Sigmoid colon (tissue), 7 donors: ENCODE results near the gene POFUT1. TPM values are rescaled to one million over a fixed set of nuclear protein-coding genes. Genes with fewer than 3 reads are reported as not detected.

Experiments
- DNase-seq: peaks from one replicate; pipeline ENCODE4 v3.0.0-alpha.2; 2019
- H3K27ac ChIP-seq, 4 donors: fragments of 200-600 bp; sonication (generic); one replicate each; pipeline ENCODE4 v1.5.1; 2016 to 2019; ENCODE audit warnings: mild to moderate bottlenecking in 1 of 4
- H3K27me3 ChIP-seq, 3 donors: fragments of 200-600 bp; sonication (generic); one replicate each; pipeline ENCODE4 v1.5.1; 2019; ENCODE audit warnings: mild to moderate bottlenecking in 1 of 3
- H3K36me3 ChIP-seq, 4 donors: fragments of 200-600 bp; sonication (generic); one replicate each; pipeline ENCODE4 v1.5.1; 2016 to 2019
- H3K4me1 ChIP-seq, 4 donors: fragments of 200-600 bp; sonication (generic); one replicate each; pipeline ENCODE4 v1.5.1; 2017 to 2019
- H3K4me3 ChIP-seq, 4 donors: fragments of 200-600 bp; sonication (generic); one replicate each; pipeline ENCODE4 v1.5.1; 2017 to 2019; ENCODE audit warnings: mild to moderate bottlenecking in 2 of 4, moderate library complexity in 1 of 4
- H3K9me3 ChIP-seq, 4 donors: fragments of 200-600 bp in 3 of 4; sonication (generic) in 3 of 4; one replicate each; pipeline versions ENCODE4 v1.5.1 to v1.6.1; 2013 to 2019
- EP300 ChIP-seq, 4 donors: sonication (generic); formaldehyde crosslinking; IDR thresholded peaks; one replicate each; pipeline ENCODE4 v1.6.1; 2017; ENCODE audit warnings: antibody characterized with exemption in 4 of 4
- POLR2A ChIP-seq, 2 donors: fragments of 450-650 bp; IDR thresholded peaks; one replicate each; pipeline ENCODE4 v1.6.1; 2016; ENCODE audit warnings: antibody characterized with exemption in 2 of 2, mild to moderate bottlenecking in 2 of 2, moderate library complexity in 2 of 2
- POLR2AphosphoS5 ChIP-seq, 4 donors: sonication (generic); formaldehyde crosslinking; IDR thresholded peaks; one replicate each; pipeline ENCODE4 v1.6.1; 2017; ENCODE audit warnings: antibody characterized with exemption in 4 of 4
- WGBS, 2 donors: extraction: QIAGEN DNeasy Blood & Tissue Kit; methylation state at CpG; one replicate each; pipeline ENCODE4 v1.1.7; 2013; 5-methylcytosine and 5-hydroxymethylcytosine counted together
- intact Hi-C: fragments of 100-400 bp; cut with DNase I; formaldehyde crosslinking; loops from one replicate; pipeline ENCODE4 v1.15.1; 2023
- polyA plus RNA-seq, 3 donors: library from polyadenylated mRNA; stranded (reverse); fragments of 200-250 nt; gene quantifications; one replicate each; pipeline ENCODE4 v1.2.3, GENCODE V29; 2013
- total RNA-seq, 4 donors: library from RNA; depleted of rRNA; stranded (reverse); fragments of >200 nt; gene quantifications; one replicate each; pipeline ENCODE4 v1.1.0, GENCODE V29; 2016
- TF ChIP-seq, protein P1 (sequence below), 4 experiments: fragments of 450-650 bp in 3 of 4; fragments of 200-600 bp in 1 of 4; IDR thresholded peaks; one replicate each; pipeline ENCODE4 v1.5.1; 2016 to 2019; ENCODE audit warnings: antibody characterized with exemption in 4 of 4, mild to moderate bottlenecking in 3 of 4, moderate library complexity in 2 of 4
- donor health status: healthy with polysubstance abuse.
- donor health status: Bipolar disorder and iron deficiency.
- donor health status: healthy.

Gene POFUT1
- total and polyA plus RNA-seq, 7 donors, result 7.2 to 31.6 (median 25.3) TPM

DNA sequence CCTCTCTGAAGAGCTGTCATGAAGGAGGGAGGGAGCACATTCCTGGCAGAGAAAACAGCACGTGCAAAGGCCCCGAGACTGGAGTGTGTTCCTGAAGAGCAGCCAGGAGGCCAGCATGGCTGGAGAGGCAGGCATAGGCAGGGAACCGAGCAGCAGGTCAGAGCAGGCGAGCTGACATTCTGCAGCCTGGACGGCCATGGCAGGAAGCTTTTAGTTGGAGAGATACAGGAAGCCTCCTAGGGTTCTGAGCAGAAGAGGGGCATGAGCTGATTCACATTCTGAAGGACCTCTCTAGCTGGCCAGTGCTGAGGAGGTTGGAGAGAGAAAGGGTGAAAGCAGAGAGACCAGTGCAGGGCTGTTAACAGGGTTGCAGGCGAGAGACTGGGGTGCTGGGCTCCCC is 29.7 kb downstream of the POFUT1 start:
- DNase-seq, result no peak
- WGBS, 2 donors, result 81 to 89% methylated on average over 6 of the region's 6 CpGs
- Histone ChIP-seq H3K4me3 (no peak overlapping the region), H3K27ac (no peak overlapping the region), H3K36me3 (peaks cover 0 to 39% (median 24%) of the 10 kb centered on the region in 4 donors), H3K4me1 (no peaks in the 10 kb centered on the region), H3K9me3 (no peaks in the 10 kb centered on the region), H3K27me3 (no peaks in the 10 kb centered on the region)
- TF ChIP-seq EP300 (IDR thresholded peaks at IDR 0.05) (no peak), POLR2AphosphoS5 (IDR thresholded peaks at IDR 0.05) (no peak), POLR2A (IDR thresholded peaks at IDR 0.05) (no peak)
- TF ChIP-seq, protein P1, sequence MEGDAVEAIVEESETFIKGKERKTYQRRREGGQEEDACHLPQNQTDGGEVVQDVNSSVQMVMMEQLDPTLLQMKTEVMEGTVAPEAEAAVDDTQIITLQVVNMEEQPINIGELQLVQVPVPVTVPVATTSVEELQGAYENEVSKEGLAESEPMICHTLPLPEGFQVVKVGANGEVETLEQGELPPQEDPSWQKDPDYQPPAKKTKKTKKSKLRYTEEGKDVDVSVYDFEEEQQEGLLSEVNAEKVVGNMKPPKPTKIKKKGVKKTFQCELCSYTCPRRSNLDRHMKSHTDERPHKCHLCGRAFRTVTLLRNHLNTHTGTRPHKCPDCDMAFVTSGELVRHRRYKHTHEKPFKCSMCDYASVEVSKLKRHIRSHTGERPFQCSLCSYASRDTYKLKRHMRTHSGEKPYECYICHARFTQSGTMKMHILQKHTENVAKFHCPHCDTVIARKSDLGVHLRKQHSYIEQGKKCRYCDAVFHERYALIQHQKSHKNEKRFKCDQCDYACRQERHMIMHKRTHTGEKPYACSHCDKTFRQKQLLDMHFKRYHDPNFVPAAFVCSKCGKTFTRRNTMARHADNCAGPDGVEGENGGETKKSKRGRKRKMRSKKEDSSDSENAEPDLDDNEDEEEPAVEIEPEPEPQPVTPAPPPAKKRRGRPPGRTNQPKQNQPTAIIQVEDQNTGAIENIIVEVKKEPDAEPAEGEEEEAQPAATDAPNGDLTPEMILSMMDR (IDR thresholded peaks at IDR 0.05), result no peak
- intact Hi-C loops, result no loop called here

DNA sequence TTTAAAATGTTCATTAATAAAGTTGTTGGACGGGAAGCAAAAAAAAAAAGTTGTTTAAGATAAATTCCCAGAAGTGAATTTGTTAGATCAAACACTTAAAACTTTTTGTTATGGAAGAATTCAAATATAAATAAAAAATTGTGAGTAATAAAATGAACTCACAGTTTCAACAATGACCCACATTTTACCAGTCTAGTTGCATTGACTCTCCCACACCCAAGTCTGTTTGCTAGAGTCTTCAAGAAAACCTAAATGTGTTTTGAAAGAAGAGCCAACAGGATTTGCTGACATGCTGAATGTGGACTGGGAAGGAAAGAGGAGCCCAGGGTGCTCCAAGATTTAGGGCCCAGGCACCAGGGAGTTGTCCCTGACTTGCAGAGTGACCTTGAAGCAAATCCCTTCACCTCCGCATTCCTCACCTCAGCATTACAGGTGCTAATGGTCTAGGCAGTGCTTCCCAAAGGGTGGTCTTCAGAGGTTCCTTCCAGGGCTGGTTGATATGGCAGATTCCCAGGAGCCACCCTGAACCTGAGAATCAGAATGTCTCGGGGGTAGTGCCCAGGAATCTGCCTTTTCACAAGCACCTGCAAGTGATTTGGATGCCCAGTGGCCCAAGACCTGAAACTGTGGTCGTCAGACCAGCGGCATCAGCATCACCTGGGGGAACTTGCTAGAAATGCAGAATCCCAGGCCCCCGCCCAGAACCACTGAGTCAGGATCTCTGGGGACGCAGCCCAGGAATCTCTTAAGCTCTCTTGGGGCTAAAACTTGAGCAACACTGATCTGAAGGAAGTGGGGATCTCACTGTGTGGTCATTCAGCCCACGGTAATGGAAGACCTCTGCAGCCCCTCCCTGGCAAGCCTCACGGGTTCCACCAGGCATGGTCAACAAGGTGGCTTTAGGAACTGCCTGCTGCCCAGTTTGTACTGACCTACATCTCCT is 31.1 kb downstream of the POFUT1 start:
- Histone ChIP-seq H3K4me1 (no peaks in the 10 kb centered on the region), H3K9me3 (no peaks in the 10 kb centered on the region), H3K27ac (no peak overlapping the region), H3K4me3 (no peak overlapping the region), H3K36me3 (peaks cover 0 to 26% (median 12%) of the 10 kb centered on the region in 4 donors), H3K27me3 (no peaks in the 10 kb centered on the region)
- intact Hi-C loops, result no loop called here
- TF ChIP-seq EP300 (IDR thresholded peaks at IDR 0.05), result no peak
- no peak for TF ChIP-seq POLR2A (IDR thresholded peaks at IDR 0.05)
- TF ChIP-seq, protein P1 (IDR thresholded peaks at IDR 0.05), result no peak
- TF ChIP-seq POLR2AphosphoS5 (IDR thresholded peaks at IDR 0.05), result no peak
- DNase-seq, result no peak
- WGBS, 2 donors, result 87 to 94% methylated on average over 9 of the region's 9 CpGs

DNA sequence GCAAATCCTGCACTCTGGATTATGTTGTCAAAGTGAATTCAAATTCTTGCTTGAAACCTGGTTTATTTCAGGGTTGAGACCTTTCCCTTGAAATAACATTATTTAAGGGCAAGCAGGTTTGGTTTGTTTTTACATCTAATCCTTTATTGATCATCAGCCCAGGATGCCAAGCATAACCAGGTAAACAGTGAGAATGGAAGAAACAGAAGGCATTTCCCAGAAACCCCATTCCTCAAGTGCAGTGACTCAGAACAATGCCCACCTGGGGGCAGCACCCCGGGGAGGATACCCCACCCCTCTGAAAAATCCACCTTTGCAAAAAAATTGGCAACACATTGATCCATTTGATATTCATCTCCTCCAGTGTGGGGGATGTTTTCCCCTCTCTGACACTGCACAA is 32.5 kb downstream of the POFUT1 start:
- H3K4me1 ChIP-seq, result no peaks in the 10 kb centered on the region
- intact Hi-C loops, result no loop called here
- TF ChIP-seq POLR2A (IDR thresholded peaks at IDR 0.05), result no peak
- TF ChIP-seq EP300 (IDR thresholded peaks at IDR 0.05), result no peak
- no peak for TF ChIP-seq POLR2AphosphoS5 (IDR thresholded peaks at IDR 0.05)
- TF ChIP-seq, protein P1 (IDR thresholded peaks at IDR 0.05), result no peak
- 0% methylated on average over 1 of the region's 1 CpG for WGBS, 2 donors
- H3K4me3 ChIP-seq, result no peak overlapping the region
- no peaks in the 10 kb centered on the region for H3K27me3 ChIP-seq
- H3K9me3 ChIP-seq, result no peaks in the 10 kb centered on the region
- peaks cover 0 to 13% (median 3%) of the 10 kb centered on the region in 4 donors for H3K36me3 ChIP-seq
- H3K27ac ChIP-seq, result no peak overlapping the region
- no peak for DNase-seq

DNA sequence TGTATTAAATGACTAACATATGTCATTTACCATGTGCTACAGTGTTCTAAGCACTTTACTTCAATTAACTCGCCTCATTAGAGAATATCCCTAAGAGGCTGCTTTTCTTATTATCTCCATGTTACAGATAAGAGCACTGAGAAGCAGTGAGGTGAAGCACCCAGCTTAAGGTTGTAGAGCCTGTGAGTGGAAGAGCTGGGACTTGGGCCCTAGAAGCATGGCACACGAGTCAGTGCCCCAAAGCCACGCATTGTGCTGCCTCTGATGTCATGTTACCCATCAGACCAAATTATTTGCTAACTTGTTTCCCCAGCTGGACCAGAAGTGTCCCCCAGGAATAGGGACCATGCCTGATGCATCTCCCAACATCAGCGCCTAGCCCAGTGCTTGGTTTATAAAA is 34.1 kb downstream of the POFUT1 start:
- H3K9me3 ChIP-seq, result no peaks in the 10 kb centered on the region
- no peak overlapping the region for H3K27ac ChIP-seq
- H3K4me3 ChIP-seq, result no peak overlapping the region
- 92 to 93% methylated on average over 4 of the region's 4 CpGs for WGBS, 2 donors
- intact Hi-C loops, result no loop called here
- no peaks in the 10 kb centered on the region for H3K36me3 ChIP-seq
- no peaks in the 10 kb centered on the region for H3K27me3 ChIP-seq
- no peak for DNase-seq
- H3K4me1 ChIP-seq, result no peaks in the 10 kb centered on the region
- no peak for TF ChIP-seq POLR2A (IDR thresholded peaks at IDR 0.05)
- no peak for TF ChIP-seq POLR2AphosphoS5 (IDR thresholded peaks at IDR 0.05)
- TF ChIP-seq, protein P1 (IDR thresholded peaks at IDR 0.05), result no peak
- no peak for TF ChIP-seq EP300 (IDR thresholded peaks at IDR 0.05)
